HCT116 (cell line): ENCODE results near the gene BRAT1.

Experiments
- CBX3 ChIP-seq: IDR thresholded peaks from 2 replicates; pipeline ENCODE4 v1.6.1; 2012; ENCODE audit warnings: low read depth
- CEBPB ChIP-seq: IDR thresholded peaks from 2 replicates; pipeline ENCODE4 v1.6.1; 2012; ENCODE audit warnings: low read depth
- EZH2phosphoT487 ChIP-seq: fragments of 200-600 bp; IDR thresholded peaks from 2 replicates; pipeline ENCODE4 v1.6.1; 2018; ENCODE audit warnings: antibody characterized with exemption, borderline replicate concordance
- JUND ChIP-seq: IDR thresholded peaks from 2 replicates; pipeline ENCODE4 v1.6.1; 2012
- POLR2A ChIP-seq: IDR thresholded peaks from 2 replicates; pipeline ENCODE4 v1.7.0; 2011; ENCODE audit warnings: borderline replicate concordance; ENCODE audit not compliant: insufficient read depth, insufficient read length; ENCODE audit errors: extremely low read depth
- POLR2AphosphoS5 ChIP-seq: IDR thresholded peaks from 2 replicates; pipeline ENCODE4 v1.6.1; 2011; ENCODE audit warnings: mild to moderate bottlenecking, low read depth, low read length, moderate library complexity
- TF ChIP-seq, protein P1 (sequence below), 3 experiments: fragments of 200-600 bp in 1 of 3; sonication (generic) in 1 of 3; IDR thresholded peaks in 2 of 3; conservative IDR thresholded peaks in 1 of 3; 2 replicates each; pipeline ENCODE4 v1.5.1; 2012 to 2017; ENCODE audit warnings: low read depth in 2 of 3, low read length in 2 of 3, antibody characterized with exemption in 1 of 3, borderline replicate concordance in 1 of 3, control low read depth in 1 of 3, mild to moderate bottlenecking in 1 of 3, mixed read lengths in 1 of 3, mixed run types in 1 of 3, moderate library complexity in 1 of 3; ENCODE audit not compliant: insufficient read depth in 1 of 3
- TF ChIP-seq, protein P2 (sequence below): IDR thresholded peaks from 2 replicates; pipeline ENCODE4 v1.6.1; 2012; ENCODE audit warnings: low read depth

DNA sequence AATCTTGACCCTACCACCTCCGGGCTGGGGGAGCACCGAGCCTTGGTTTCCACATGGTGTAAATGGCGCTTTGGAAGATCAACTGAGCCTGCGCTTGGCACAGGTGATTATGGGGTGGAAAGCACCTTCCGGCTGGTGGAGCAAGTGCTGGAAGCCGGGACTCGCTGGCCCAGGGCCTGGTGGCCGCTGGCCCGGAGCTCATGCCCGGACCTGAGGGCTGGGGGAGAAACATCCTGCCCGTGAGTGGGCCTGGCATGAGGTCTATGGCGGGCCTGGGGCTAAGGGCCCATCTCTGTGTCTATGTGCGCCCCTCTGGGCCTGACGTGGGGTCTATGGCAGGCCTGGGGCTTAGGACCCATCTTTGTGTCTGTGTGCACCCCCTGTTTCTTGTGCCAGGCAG, 49.9 kb downstream of the BRAT1 start:
- TF ChIP-seq, protein P1, sequence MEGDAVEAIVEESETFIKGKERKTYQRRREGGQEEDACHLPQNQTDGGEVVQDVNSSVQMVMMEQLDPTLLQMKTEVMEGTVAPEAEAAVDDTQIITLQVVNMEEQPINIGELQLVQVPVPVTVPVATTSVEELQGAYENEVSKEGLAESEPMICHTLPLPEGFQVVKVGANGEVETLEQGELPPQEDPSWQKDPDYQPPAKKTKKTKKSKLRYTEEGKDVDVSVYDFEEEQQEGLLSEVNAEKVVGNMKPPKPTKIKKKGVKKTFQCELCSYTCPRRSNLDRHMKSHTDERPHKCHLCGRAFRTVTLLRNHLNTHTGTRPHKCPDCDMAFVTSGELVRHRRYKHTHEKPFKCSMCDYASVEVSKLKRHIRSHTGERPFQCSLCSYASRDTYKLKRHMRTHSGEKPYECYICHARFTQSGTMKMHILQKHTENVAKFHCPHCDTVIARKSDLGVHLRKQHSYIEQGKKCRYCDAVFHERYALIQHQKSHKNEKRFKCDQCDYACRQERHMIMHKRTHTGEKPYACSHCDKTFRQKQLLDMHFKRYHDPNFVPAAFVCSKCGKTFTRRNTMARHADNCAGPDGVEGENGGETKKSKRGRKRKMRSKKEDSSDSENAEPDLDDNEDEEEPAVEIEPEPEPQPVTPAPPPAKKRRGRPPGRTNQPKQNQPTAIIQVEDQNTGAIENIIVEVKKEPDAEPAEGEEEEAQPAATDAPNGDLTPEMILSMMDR (IDR thresholded peaks at IDR 0.05 in 2 of 3, conservative IDR thresholded peaks at IDR 0.05 in 1 of 3; ENCODE audit: borderline replicate concordance in 1 of 3, insufficient read depth in 1 of 3, low read depth in 2 of 3, low read length in 2 of 3): no peak
- no peak for TF ChIP-seq POLR2AphosphoS5
- TF ChIP-seq CEBPB: no peak
- no peak for TF ChIP-seq EZH2phosphoT487
- TF ChIP-seq, protein P2, sequence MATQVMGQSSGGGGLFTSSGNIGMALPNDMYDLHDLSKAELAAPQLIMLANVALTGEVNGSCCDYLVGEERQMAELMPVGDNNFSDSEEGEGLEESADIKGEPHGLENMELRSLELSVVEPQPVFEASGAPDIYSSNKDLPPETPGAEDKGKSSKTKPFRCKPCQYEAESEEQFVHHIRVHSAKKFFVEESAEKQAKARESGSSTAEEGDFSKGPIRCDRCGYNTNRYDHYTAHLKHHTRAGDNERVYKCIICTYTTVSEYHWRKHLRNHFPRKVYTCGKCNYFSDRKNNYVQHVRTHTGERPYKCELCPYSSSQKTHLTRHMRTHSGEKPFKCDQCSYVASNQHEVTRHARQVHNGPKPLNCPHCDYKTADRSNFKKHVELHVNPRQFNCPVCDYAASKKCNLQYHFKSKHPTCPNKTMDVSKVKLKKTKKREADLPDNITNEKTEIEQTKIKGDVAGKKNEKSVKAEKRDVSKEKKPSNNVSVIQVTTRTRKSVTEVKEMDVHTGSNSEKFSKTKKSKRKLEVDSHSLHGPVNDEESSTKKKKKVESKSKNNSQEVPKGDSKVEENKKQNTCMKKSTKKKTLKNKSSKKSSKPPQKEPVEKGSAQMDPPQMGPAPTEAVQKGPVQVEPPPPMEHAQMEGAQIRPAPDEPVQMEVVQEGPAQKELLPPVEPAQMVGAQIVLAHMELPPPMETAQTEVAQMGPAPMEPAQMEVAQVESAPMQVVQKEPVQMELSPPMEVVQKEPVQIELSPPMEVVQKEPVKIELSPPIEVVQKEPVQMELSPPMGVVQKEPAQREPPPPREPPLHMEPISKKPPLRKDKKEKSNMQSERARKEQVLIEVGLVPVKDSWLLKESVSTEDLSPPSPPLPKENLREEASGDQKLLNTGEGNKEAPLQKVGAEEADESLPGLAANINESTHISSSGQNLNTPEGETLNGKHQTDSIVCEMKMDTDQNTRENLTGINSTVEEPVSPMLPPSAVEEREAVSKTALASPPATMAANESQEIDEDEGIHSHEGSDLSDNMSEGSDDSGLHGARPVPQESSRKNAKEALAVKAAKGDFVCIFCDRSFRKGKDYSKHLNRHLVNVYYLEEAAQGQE: no peak
- no peak for TF ChIP-seq CBX3
- no peak for TF ChIP-seq POLR2A
- no peak for TF ChIP-seq JUND
